Measurements from ENCODE around the gene LSAMP.

GRCh38 chr3:116165135-116165534 is 280.2 kb downstream of the LSAMP start:
- TF ChIP-seq CTCF (IDR thresholded peaks at IDR 0.05) (no peak), REST (IDR thresholded peaks at IDR 0.05; ENCODE audit: insufficient read depth in 1 of 2, low read depth in 2 of 2, low read length in 1 of 2) (no peak)
